SK-N-SH (cell line): ENCODE results near the gene GLIS1. TPM values are rescaled to one million over a fixed set of nuclear protein-coding genes. Genes with fewer than 3 reads are reported as not detected.

Experiments used
- CTCF ChIA-PET: fragments of 300-600, 350-600 bp; formaldehyde crosslinking; extraction: SDS; loops from one replicate; lab custom pipeline; 2021; lab: Yijun Ruan, JAX
- POLR2A ChIA-PET: fragments of 350-600 bp; sonication (Branson Sonifier 250); formaldehyde crosslinking; extraction: SDS; loops from one replicate; lab custom pipeline; 2020; ENCODE audit warnings: antibody characterized with exemption, inconsistent platforms; lab: Yijun Ruan, JAX
- DNase-seq: peaks from one replicate; pipeline ENCODE4 v3.0.0; 2012
- H2AFZ ChIP-seq: fragments of 200-600 bp; sonication (generic); 2 replicates; pipeline ENCODE4 v1.8.1; 2016; ENCODE audit warnings: antibody characterized with exemption, mild to moderate bottlenecking, low read depth
- H3F3A ChIP-seq: fragments of 200-600 bp; sonication (generic); replicated peaks from 2 replicates; pipeline ENCODE3; 2016; ENCODE audit warnings: antibody characterized with exemption, mild to moderate bottlenecking; ENCODE audit not compliant: insufficient read depth
- H3K27ac ChIP-seq, 2 experiments: fragments of 200-500 bp in 1 of 2; fragments of 200-600 bp in 1 of 2; sonication (Bioruptor generic) in 1 of 2; sonication (generic), shearing (Covaris generic) in 1 of 2; 2 replicates each; pipeline versions ENCODE4 v1.5.1 to v1.6.1; 2014 to 2016; ENCODE audit warnings: low read depth in 2 of 2, inconsistent platforms in 1 of 2, low read length in 1 of 2, mild to moderate bottlenecking in 1 of 2, mixed read lengths in 1 of 2
- H3K27me3 ChIP-seq: fragments of 200-600 bp; sonication (generic), shearing (Covaris generic); 2 replicates; pipeline ENCODE4 v1.6.1; 2016; ENCODE audit warnings: mixed run types; ENCODE audit not compliant: insufficient read depth
- H3K36me3 ChIP-seq, 2 experiments: fragments of 200-500 bp in 1 of 2; fragments of 200-600 bp in 1 of 2; sonication (Bioruptor generic) in 1 of 2; sonication (generic) in 1 of 2; replicated peaks in 1 of 2; 2 replicates each; pipeline versions ENCODE3 to v1.5.1; 2014 to 2016; ENCODE audit warnings: low read length in 1 of 2, mild to moderate bottlenecking in 1 of 2; ENCODE audit not compliant: insufficient read depth in 2 of 2, control insufficient read depth in 1 of 2
- H3K4me1 ChIP-seq, 2 experiments: fragments of 200-500 bp in 1 of 2; fragments of 200-600 bp in 1 of 2; sonication (Bioruptor generic) in 1 of 2; sonication (generic), shearing (Covaris generic) in 1 of 2; 2 replicates each; pipeline versions ENCODE4 v1.5.1 to v1.6.1; 2014 to 2016; ENCODE audit warnings: low read depth in 1 of 2, low read length in 1 of 2, mixed run types in 1 of 2; ENCODE audit not compliant: insufficient read depth in 2 of 2, control insufficient read depth in 1 of 2
- H3K4me2 ChIP-seq: fragments of 200-600 bp; sonication (generic), shearing (Covaris generic); 2 replicates; pipeline ENCODE4 v1.6.1; 2017; ENCODE audit warnings: mixed run types
- H3K4me3 ChIP-seq, 2 experiments: fragments of 200-500 bp in 1 of 2; fragments of 200-600 bp in 1 of 2; sonication (Bioruptor generic) in 1 of 2; sonication (generic), shearing (Covaris generic) in 1 of 2; 2 replicates each; pipeline versions ENCODE4 v1.5.1 to v1.8.1; 2014 to 2016; ENCODE audit warnings: low read depth in 2 of 2, inconsistent platforms in 1 of 2, low read length in 1 of 2, mild to moderate bottlenecking in 1 of 2, mixed read lengths in 1 of 2, moderate library complexity in 1 of 2
- H3K79me2 ChIP-seq: fragments of 200-600 bp; sonication (generic); 2 replicates; pipeline ENCODE4 v1.8.1; 2017; ENCODE audit warnings: mild to moderate bottlenecking; ENCODE audit not compliant: insufficient read depth
- H3K9ac ChIP-seq: fragments of 200-600 bp; sonication (generic); 2 replicates; pipeline ENCODE4 v1.6.1; 2017; ENCODE audit warnings: mixed run types
- H3K9me2 ChIP-seq: fragments of 200-600 bp; sonication (generic); 2 replicates; pipeline ENCODE4 v1.6.1; 2017; ENCODE audit warnings: mixed run types
- H3K9me3 ChIP-seq: fragments of 200-600 bp; sonication (generic); 2 replicates; pipeline ENCODE4 v1.6.1; 2017; ENCODE audit warnings: mixed run types, mild to moderate bottlenecking, moderate library complexity
- H4K20me1 ChIP-seq: fragments of 200-600 bp; sonication (generic); 2 replicates; pipeline ENCODE4 v1.6.1; 2017; ENCODE audit warnings: mild to moderate bottlenecking, mixed run types; ENCODE audit not compliant: insufficient read depth
- CTCF ChIP-seq: fragments of 200-600 bp; sonication (generic); IDR thresholded peaks from 2 replicates; pipeline ENCODE4 v1.6.1; 2017; ENCODE audit warnings: antibody characterized with exemption, mild to moderate bottlenecking, moderate library complexity
- EP300 ChIP-seq, 2 experiments: IDR thresholded peaks; 2 replicates each; pipeline versions ENCODE4 v1.4.0 to v1.6.1; 2012; ENCODE audit warnings: borderline replicate concordance in 1 of 2, low read depth in 1 of 2, low read length in 1 of 2
- FOSL2 ChIP-seq: IDR thresholded peaks from 2 replicates; pipeline ENCODE4 v1.4.0; 2012; ENCODE audit warnings: low read depth, mild to moderate bottlenecking, moderate library complexity, borderline replicate concordance
- FOXJ3 ChIP-seq: sonication (generic); formaldehyde crosslinking; IDR thresholded peaks from 2 replicates; pipeline ENCODE4 v1.5.1; 2020; ENCODE audit warnings: mild to moderate bottlenecking, missing genetic modification reagents
- GATA2 ChIP-seq: sonication (generic); formaldehyde crosslinking; IDR thresholded peaks from 2 replicates; pipeline ENCODE4 v1.5.0; 2020; ENCODE audit warnings: mild to moderate bottlenecking, missing genetic modification reagents
- IRF3 ChIP-seq: fragments of 150-350 bp; IDR thresholded peaks from 2 replicates; pipeline ENCODE4 v1.6.1; 2016; ENCODE audit warnings: mild to moderate bottlenecking, low read depth, low read length
- JUND ChIP-seq: IDR thresholded peaks from 2 replicates; pipeline ENCODE4 v1.4.0; 2012
- MEF2A ChIP-seq: IDR thresholded peaks from 2 replicates; pipeline ENCODE4 v1.4.0; 2012; ENCODE audit warnings: low read depth, borderline replicate concordance
- MXI1 ChIP-seq: IDR thresholded peaks from 2 replicates; pipeline ENCODE4 v1.6.1; 2012; ENCODE audit warnings: mild to moderate bottlenecking, low read depth, low read length, improper control_type of control experiment
- NFIC ChIP-seq: IDR thresholded peaks from 2 replicates; pipeline ENCODE4 v1.4.0; 2012; ENCODE audit warnings: borderline replicate concordance
- NRF1 ChIP-seq: IDR thresholded peaks from 2 replicates; pipeline ENCODE4 v1.6.1; 2012; ENCODE audit warnings: low read depth, mild to moderate bottlenecking, low read length
- POLR2AphosphoS5 ChIP-seq: IDR thresholded peaks from 2 replicates; pipeline ENCODE4 v1.6.1; 2012; ENCODE audit warnings: low read depth, low read length
- REST ChIP-seq: IDR thresholded peaks from 2 replicates; pipeline ENCODE4 v1.6.1; 2012; ENCODE audit warnings: mild to moderate bottlenecking, low read depth, low read length, moderate library complexity
- RFX5 ChIP-seq: IDR thresholded peaks from 2 replicates; pipeline ENCODE4 v1.6.1; 2012; ENCODE audit warnings: mild to moderate bottlenecking, improper control_type of control experiment, low read length
- RXRA ChIP-seq: IDR thresholded peaks from 2 replicates; pipeline ENCODE4 v1.4.0; 2012; ENCODE audit warnings: low read depth, mild to moderate bottlenecking, borderline replicate concordance
- SMC3 ChIP-seq: IDR thresholded peaks from 2 replicates; pipeline ENCODE4 v1.6.1; 2012; ENCODE audit warnings: low read depth, low read length, improper control_type of control experiment
- TCF12 ChIP-seq: IDR thresholded peaks from 2 replicates; pipeline ENCODE4 v1.4.0; 2012
- USF1 ChIP-seq: IDR thresholded peaks from 2 replicates; pipeline ENCODE4 v1.4.0; 2012; ENCODE audit warnings: low read depth, borderline replicate concordance
- USF2 ChIP-seq: fragments of 150-350 bp; IDR thresholded peaks from 2 replicates; pipeline ENCODE4 v1.6.1; 2017; ENCODE audit warnings: antibody characterized with exemption, low read length, low read depth, borderline replicate concordance
- ZBTB33 ChIP-seq: IDR thresholded peaks from 2 replicates; pipeline ENCODE4 v1.4.0; 2012; ENCODE audit warnings: low read depth, borderline replicate concordance
- WGBS: methylation state at CpG from one replicate; pipeline ENCODE4 v1.1.6; 2017; ENCODE audit warnings: low lambda C conversion rate; 5-methylcytosine and 5-hydroxymethylcytosine counted together
- polyA plus RNA-seq, 3 experiments: library from polyadenylated mRNA; depleted of rRNA; stranded (reverse); fragments of >200 nt; gene quantifications; 2 replicates each; pipeline ENCODE4 v1.2.3, GENCODE V29; 2012

Gene GLIS1
- polyA plus RNA-seq, 1 of the 3 experiments (the other 2 are of a cell fraction), result 0.13 TPM

GRCh38 chr1:53769780-53770179 lies 30.8 kb upstream of the GLIS1 start:
- WGBS, result 96% methylated on average over 1 of the region's 1 CpG
- no peak for DNase-seq

More at GRCh38 chr1:53769780-53770179, 30.8 kb upstream of the GLIS1 start:
- Histone ChIP-seq H3F3A (no peaks in the 10 kb centered on the region), H4K20me1 (no peaks in the 10 kb centered on the region), H3K79me2 (no peaks in the 10 kb centered on the region), H2AFZ (no peak overlapping the region), H3K4me3 (no peak overlapping the region), H3K4me2 (no peak overlapping the region), H3K9ac (no peak overlapping the region), H3K4me1 (peaks cover 0 to 14% of the 10 kb centered on the region in 2 experiments; a peak in 2 of 4 replicates), H3K27ac (no peak overlapping the region), H3K36me3 (peaks cover 10 to 33% of the 10 kb centered on the region in 2 experiments), H3K9me2 (no peaks in the 10 kb centered on the region), H3K9me3 (no peaks in the 10 kb centered on the region), H3K27me3 (no peaks in the 10 kb centered on the region)
- ChIA-PET POLR2A (no interaction called here), CTCF (interaction anchor here (0.9 to 1.5 kb wide), 2 partner anchors 43 to 284 kb away, joined by 3 read pairs; no protein-coding TSS in a partner anchor)
- no peak for TF ChIP-seq FOXJ3
- no peak for TF ChIP-seq IRF3
- TF ChIP-seq MEF2A, result no peak
- no peak for TF ChIP-seq RFX5
- no peak for TF ChIP-seq NFIC
- TF ChIP-seq EP300 (IDR thresholded peaks at IDR 0.05; ENCODE audit: borderline replicate concordance in 1 of 2, low read depth in 1 of 2, low read length in 1 of 2), result no peak
- no peak for TF ChIP-seq FOSL2
- TF ChIP-seq RXRA, result no peak
- TF ChIP-seq REST, result no peak
- TF ChIP-seq USF2, result no peak
- TF ChIP-seq SMC3, result no peak
- TF ChIP-seq TCF12, result no peak
- TF ChIP-seq CTCF, result no peak
- no peak for TF ChIP-seq GATA2 (CRISPR knock-in tag)
- TF ChIP-seq USF1, result no peak
- no peak for TF ChIP-seq POLR2AphosphoS5
- TF ChIP-seq ZBTB33, result no peak
- TF ChIP-seq NRF1, result no peak
- TF ChIP-seq JUND, result no peak
- TF ChIP-seq MXI1, result no peak
